ENCODE measurements around the gene LHX5. TPM values are rescaled to one million over a fixed set of nuclear protein-coding genes. Genes with fewer than 3 reads are reported as not detected.

The LHX5 gene
- 4.8 TPM for total RNA-seq

DNA sequence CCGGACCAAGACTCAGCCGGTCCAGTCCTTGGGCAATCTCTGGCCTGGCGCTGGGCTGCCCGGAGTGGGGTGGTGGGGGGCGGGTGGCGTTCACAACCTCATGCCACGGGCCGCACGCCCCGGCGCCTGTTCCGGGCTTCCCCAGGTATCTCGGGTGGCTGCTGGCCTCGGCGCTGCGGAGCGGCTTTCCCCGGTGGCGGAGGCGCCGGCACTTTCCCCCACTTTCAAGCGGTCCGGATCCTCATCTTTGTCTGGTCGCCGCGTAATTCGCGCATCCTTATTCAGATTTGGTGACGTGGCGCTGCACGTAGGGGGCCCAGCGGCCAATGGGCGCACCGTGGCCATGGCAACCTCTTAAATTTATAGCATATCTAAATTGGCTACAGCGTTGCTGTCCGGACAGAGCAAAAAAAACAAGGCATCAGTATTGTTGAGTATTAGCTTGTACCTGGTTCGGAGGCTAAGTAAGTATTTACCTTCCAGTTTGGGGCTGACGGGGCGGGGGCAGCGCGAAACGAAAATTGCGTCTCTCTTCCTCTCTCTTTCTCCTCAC lies at the start of gene LHX5:
LHX5 (minus strand) TSS at position 253 of the 553 bp plus-strand sequence. CDS start 373 bp downstream, outside the sequence.

DNA sequence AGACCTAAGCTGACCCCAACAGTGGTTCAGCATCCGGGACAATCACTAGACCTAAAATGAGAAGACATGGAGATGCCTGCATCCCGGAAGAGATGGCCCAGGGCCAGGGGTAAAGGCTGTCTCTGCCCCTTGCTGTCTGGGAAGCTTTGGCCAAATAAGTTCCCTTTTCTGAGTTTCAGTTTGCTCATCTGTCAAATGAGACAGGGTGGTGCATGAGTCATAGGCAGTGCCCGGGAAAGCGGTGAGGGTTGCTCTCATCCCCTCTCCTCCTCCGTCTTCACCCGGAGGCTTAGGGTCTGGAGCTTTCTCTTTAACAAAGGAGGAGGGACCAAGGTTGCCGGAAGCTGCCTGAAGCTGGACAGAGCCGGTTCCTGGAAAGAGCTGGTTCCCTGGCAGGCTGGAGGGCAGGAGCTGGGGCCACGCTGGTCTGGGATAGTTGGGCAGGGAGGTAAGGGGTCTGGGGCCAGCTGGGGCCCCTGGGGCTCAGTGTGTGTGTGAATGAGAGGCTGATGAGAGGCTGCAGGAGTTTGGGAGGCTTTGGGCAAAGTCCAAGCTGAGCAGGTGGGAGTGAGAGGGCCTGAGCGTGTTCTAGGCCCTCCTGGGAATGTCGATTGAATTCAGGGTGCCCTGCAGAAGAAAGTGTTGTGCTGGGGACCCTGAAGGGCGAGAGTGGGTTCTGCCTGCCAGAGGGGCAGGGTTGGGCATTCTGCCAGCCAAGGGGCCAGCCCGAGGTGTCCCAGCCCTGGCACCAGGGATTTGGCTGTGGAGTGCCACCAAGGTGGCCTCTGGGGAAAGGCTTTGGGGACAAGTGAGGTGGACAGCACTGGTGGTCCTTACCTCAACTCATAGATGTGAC lies 49.4 kb downstream of the LHX5 start, which contains the start of gene SDSL:
SDSL (plus strand) TSS at position 351 of the 856 bp plus-strand sequence. CDS start 5,603 bp downstream, outside the sequence.

Other genes with a start within 250 kb of the LHX5 start
- gene SLC8B1, start 136.8 kb downstream of the LHX5 start, total RNA-seq = 4.6 TPM
- 19.4 TPM for gene PLBD2, start 113.3 kb downstream of the LHX5 start, total RNA-seq
- gene SDS, start 68.0 kb downstream of the LHX5 start, total RNA-seq = 0.69 TPM
- gene SDSL, start 49.5 kb downstream of the LHX5 start, total RNA-seq = 5.1 TPM